HG02759 (cell line): ENCODE results near the gene FARS2.
"Not testable (repeated sequence)": the region's sequence is repeated elsewhere in the genome, so short reads cannot be mapped to it uniquely, and the experiment has no call there.

Experiments used
- ATAC-seq: cut with Tn5 transposase; IDR thresholded peaks from one replicate; pipeline ENCODE4 v1.9.1; 2021; ENCODE audit warnings: mild to moderate bottlenecking, moderate library complexity; ENCODE audit not compliant: unreplicated experiment

The FARS2 gene

DNA sequence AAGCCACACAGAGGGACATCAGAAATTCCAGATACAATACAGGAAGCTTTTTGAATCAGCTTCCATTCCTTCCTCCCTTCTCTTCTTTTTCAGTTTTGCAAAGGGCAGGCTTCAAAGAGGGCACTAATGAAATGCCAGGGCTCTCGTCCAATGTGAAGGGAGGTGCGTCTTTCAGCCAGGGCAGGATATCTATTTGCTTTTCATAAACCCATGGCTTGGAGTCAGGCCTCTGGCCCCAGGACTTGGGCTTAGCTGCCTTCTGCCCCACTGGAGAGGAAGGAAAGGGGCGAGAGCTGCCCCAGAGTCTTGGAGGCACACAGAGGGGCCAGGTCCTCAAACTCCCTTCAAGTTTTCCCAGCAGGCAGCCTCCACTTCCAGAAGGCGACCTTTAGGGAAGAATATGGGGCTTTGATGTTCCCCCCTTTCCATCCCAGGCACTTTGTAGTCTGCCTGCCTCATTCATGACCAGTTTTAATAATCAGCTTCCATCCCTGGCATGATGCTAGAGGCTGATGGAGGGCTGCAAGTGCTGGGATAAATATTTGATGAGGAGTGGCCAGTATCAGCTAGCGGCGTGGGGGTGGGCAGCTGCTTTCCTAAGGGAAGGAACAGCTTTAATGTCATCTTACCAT is 510.6 kb downstream of the FARS2 start:
- no peak for ATAC-seq

GRCh38 chr6:5772408-5773120 is 511.3 kb downstream of the FARS2 start:
- ATAC-seq = no peak

DNA sequence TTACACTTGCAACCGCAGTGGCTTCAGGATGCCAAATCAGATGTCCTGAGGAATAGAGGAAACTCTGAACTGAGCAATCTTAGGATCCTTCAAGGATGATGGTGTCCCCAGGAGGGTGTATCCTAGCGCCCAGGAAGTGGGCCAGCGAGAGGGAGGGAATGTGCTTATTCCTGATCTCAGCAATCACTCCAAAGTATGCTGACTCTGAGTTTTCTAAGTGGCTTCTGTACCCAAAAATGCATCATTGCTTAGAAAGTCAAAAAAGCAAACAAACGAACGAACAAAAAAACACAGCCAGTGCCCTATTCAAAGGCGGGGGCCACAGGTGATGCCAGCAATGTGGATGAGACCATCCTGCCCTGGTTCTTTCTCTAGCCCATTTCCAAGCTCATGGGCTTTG is 514.8 kb downstream of the FARS2 start:
- ATAC-seq = no peak

DNA sequence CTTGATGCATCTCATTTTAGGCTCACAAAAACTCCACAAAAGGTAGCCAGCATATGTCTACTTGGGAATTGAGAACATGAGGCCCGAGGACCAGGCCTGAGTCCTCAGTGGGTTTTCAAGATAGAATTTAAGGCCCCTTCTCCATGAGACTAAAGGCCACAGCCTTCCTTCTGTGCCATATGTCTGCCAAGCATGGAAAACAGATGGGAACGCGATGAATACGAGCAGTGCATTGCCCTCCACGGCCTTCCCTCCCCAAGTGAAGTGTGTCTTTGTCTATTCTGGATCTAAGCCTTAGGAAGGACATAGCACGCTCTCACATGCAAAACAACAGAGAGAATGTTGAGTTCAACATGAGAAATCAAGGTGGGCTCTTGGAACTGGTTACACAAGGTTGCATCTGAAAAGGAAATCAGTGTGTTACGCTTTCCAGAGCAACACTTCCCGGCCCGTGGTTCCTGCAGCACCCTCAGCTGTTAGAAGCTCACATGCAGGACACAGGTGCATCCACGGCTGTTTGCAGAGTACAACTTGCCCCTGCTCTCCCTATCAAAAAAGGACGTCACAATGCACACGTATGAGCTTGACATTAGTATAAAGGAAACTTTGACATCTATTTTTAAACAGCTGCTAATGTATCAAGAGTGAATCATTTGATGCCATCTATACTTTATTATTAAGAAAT is 515.5 kb downstream of the FARS2 start:
- ATAC-seq = no peak

DNA sequence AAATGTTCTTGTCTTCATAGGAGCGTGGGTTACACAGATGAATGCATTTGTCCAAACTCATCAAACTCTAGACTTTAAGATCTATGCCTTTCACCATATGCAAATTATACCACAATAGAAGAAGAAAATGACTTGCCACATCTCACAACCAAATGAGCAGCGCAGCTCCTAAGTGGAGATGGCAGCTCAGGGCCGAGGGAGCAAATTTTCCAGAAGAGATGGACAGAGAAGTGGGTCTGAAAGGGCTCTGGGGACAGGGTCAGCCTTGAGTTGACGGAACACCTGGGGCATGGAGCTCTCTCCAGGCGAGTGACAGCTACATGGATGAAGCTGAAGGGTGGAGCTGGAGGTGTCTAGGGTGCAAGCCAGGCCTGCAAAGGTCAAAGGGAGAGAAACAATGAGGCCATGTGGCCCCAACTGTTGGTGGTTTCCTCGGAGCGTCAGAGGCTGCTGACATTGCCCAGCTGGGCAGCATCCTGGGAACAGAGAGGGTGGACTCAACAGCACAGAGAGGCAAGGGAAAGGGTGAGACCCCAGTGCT is 517.1 kb downstream of the FARS2 start:
- peak; percentile 86 for ATAC-seq

DNA sequence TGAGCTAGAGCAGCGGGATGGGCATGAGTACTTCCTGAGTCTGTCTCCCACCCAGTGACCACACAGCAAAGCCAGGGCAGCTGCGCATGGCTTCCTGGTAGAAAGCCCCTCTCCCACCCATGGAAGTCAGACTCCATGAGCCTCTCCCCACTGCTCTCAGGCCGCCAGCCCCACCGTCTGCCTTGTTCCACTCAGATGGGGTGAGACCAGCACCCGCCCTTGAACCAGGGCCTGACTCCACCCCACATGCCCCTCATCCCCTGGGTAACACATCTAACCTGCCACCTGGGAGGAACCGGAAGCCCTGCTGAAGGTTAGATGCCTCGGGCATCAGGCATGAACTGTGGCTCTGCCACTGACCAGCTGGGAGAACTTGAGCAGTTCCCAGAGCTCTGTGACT is 517.6 kb downstream of the FARS2 start:
- ATAC-seq = no peak

- no peak for ATAC-seq
Observed at GRCh38 chr6:5781019-5781418, 519.7 kb downstream of the FARS2 start.

GRCh38 chr6:5781966-5782556 is 520.7 kb downstream of the FARS2 start:
- no peak for ATAC-seq

- ATAC-seq = no peak
Observed at GRCh38 chr6:5782783-5783547, 521.7 kb downstream of the FARS2 start.

- ATAC-seq = no peak
Observed at GRCh38 chr6:5783584-5784089, 522.3 kb downstream of the FARS2 start.

DNA sequence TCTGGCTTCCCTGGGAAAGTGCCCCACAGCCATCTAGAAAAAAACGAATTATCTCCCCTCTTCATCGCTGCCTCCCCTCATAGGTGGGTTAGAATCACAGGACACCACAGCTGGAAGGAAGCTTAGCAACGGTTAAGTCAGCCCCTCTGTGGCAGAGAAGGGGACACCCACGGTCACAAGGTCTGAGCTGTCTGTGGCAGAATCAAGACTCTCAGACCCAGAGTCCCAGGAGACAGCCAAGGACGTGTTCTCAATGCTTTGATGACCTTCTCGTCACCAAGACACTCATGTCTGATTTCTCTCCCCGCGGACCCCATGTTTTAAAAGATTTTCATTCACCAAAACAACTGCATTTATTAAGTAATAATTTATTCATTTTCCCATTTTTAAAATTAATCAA is 523.9 kb downstream of the FARS2 start:
- ATAC-seq = no peak

GRCh38 chr6:5786321-5786968 is 525.1 kb downstream of the FARS2 start:
- ATAC-seq = no peak

DNA sequence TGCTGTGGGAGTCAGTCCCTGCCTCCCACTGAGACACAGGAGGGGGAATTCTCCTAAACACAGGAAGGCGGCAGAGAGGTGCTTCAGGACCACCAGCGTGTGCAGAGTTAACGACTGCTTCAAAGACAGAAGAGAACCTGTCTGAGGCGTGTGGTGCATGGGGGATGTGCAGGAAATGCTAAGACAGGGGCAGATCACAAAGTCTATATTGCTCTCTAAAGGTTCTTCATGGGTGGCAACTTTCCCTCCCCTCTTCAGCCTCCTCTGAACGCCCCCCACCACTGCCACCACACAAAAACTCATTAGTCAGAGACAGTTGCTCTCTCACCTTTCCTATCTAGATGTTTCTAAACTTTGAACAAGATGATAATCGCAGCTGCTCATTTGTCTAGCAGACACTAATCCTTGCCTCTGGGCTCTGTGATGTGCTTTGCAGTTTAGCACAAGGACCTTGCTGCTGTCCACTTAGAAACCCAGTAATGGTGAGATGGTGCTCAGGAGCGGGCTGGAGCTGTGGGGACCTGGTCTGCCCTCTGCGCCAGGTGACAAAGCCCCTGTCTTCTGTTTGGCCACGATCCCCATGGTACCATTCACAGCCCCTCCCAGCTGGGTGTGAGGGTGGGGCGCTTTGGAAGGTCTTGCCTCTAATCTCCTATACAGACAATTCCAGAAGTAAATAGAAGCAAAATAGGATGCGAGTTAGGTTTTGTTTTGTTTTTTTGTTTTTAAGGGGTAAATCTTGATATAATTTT is 525.8 kb downstream of the FARS2 start:
- no peak for ATAC-seq

DNA sequence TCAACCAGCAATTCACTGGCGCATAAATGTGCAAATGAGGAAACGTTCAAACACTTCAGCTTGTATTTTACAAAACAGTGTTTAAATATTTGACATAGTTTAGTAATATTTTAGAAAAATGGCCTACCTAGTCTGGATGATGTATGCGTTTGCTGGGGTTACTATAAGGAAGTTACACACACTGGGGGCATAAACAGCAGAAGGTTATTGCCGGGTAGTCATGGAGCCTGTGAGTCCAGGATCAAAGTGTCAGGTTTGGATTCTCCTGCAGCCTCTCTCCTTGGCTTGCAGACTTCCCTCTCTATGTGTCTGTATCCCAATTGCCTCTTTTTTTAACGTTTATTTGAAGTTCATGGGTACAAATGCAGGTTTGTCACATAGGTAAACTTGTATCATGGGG is 528.1 kb downstream of the FARS2 start:
- ATAC-seq = not testable (repeated sequence)

GRCh38 chr6:5796555-5796954 is 535.2 kb downstream of the FARS2 start:
- not testable (repeated sequence) for ATAC-seq

GRCh38 chr6:5806406-5806805 is 545.1 kb downstream of the FARS2 start:
- ATAC-seq = not testable (repeated sequence)

DNA sequence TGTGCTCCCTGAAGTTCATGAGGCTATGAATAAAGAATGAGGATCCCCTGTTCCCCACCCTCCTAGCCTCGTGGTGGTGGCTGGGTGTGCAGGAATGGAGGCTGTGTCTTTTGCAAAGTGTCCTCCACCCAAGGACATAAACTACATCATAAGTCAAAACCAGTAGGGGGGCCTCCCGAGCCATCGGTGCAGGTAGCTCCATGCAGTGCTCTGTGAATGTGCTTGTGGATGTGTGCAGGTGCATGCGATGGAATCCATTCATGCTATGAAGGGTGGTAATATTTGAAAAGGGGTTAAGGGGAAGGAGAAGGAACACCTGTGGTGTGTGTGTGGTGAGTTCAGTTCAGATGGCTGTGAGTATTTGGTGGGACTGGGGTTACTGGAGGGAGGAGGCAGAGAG is 548.1 kb downstream of the FARS2 start:
- ATAC-seq = no peak

GRCh38 chr6:5811997-5812396 is 550.7 kb downstream of the FARS2 start:
- no peak for ATAC-seq

DNA sequence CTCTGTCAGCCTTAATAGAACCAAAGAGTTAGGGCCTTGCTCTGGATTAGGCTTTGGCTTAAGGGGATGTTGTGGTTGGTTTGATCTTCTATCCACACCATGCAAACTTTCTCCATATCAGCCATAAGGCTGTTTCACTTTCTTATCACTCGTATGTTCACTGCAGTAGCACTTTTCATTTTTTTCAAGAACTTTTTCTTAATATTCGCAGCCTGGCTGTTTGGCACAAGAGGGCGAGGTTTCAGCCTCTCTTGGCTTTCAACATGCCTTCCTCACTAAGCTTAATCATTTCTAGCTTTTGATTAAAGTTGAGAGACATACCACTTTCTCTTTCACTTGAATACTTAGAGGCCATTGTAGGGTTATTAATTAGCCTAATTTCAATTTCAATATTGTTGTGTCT is 552.3 kb downstream of the FARS2 start:
- peak; percentile 74 for ATAC-seq
